NCI-H446 treated with DMSO at 0.1 percent for 48 hours (cell line): ENCODE results near the gene BTNL8.
"Not testable (repeated sequence)": the region's sequence is repeated elsewhere in the genome, so short reads cannot be mapped to it uniquely, and the experiment has no call there.

Source experiments
- DNase-seq: peaks from one replicate; lab custom pipeline; 2025; lab: John Stamatoyannopoulos, UW

BTNL8 gene

DNA sequence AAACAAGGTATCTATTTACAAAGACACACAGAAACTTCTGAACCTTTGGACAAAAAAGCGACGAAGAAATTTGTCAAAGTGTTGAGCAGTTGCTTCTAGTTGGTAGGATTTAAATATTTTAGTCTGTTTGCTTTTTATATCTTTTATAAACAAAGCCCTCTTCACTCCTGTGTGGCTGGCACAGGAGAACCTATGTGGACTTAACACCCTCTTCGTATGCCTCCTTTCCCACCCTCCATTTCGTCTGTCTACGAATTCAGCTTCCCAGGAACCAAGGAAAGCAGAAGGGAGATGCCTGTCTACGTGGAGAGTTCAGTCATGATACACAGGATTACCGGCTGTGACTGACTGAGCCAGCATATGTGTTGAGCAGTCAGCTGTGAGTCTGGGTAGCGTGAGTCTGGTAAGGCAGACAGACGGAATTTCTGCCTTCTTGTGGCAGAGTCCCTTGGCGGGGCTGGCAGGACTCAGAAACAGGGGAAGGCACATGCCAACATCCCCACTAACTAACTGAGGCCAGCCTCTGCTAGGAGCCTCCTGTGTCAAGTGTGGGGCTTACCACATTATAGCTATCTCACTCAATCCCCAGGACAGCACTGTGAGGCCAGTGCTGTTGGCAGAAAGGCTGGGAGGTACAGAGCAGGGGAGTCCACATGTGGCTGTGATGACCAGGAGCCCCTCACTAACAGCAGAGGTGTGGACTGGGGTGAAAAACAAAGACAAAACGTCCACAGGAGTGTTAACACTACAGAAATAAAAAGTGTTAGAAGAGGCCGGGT lies 24.0 kb upstream of the BTNL8 start:
- DNase-seq, result no peak

DNA sequence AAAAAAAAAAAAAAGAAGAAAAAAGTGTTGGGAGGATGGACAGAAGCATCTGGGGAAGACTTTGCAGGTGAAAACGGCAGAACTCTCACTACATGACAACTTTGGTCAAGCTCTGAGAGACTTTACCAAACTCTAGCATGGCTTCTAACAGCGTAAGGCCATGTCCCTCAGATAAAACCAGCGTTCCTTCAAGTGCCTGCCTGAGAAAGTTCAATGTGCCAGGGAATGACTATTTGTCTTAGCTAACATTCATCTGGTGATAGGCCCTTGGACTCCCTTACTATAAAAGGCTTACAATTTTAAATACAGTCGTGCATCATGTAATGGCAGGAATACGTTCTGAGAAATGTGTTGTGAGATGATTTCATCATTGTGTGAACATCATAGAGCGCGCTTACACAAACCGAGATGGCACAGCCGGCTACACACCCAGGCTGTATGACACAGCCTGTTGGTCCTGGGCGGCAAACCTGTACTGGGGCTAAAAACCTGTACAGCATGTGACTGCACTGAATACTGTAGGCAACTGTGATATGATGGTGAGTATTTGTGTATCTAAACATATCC lies 23.0 kb upstream of the BTNL8 start:
- DNase-seq, result no peak

DNA sequence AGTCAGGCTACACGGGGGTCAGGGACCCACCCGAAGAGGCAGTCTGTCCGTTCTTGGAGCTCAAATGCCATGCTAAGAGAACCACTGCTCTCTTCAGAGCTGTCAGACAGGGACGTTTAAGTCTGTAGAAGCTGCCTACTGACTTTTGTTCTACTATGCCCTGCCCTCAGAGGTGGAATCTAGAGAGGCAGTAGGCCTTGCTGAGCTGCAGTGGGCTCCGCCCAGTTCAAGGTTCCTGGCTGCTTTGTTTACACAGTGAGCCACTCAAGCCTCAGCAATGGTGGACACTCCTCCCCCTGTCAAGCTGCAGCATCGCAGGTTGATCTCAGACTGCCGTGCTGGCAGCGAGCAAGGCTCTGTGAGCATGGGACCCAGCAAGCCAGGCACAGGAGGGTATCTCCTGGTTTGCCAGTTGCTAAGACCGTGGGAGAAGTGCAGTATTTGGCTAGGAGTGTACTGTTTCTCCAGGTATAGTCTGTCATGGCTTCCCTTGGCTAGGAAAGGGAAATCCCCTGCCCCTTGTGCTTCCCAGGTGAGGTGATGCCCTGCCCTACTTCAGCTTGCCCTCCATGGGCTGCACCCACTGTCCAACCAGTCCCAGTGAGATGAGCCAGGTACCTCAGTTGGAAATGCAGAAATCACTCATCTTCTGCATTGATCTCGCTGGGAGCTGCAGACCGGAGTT lies 13.0 kb upstream of the BTNL8 start:
- DNase-seq, result not testable (repeated sequence)

- no peak for DNase-seq
These were observed 9.6 kb upstream of the BTNL8 start for GRCh38 chr5:180889381-180889780.

- DNase-seq, result not testable (repeated sequence)
These were observed 3.6 kb upstream of the BTNL8 start for GRCh38 chr5:180895330-180895729.

DNA sequence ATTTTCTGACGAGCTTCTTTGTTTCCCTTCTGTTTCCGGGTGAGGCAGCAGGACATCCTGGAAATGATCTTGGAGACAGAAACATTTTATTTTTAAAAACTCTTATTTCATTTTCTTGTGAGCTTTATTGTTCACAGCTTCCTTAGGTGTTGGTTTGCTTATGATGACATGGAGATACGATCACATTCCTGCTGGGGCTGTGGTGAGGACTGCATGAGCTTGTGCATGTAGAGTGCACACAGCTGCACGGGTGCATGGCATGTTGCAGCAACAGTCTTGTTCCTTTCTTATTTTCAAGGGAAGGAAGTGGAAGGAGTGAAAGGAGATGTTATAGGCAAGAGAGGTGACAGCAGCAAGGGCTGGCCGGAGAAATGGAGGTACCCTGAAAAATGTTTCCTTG lies 1.2 kb downstream of the BTNL8 start:
- DNase-seq, result no peak

DNA sequence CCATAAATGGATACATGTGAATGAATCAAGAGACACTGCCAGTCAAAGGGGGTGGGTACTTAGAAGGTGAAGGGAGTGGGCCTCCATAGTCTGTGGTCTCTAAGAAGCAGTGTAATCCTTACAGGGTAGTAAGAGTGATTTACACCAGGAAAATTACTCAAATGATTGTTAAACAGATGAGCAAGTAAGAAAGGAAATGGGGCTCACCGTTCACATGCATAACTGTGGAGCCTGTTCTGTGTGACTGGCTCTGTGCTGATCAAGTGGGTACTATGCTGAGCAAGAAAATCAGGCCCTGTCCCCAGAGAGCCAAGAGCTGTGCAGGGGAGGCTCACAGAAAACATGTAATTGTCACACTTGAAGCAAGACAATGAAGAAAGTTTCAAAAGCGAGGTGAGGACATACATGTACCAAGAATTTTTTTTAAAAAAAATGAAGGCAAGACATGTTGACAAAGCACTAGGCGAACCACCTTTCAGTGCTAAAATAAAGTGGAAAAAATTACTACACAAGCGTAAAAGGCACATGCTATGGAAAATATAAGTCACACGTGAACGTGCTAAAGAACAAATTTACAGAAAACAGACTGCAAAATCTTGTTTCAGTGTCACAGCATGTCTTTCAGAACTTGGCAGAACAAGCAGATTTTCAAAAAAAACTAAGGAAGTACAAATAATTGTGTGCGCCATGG lies 2.5 kb downstream of the BTNL8 start:
- no peak for DNase-seq

DNA sequence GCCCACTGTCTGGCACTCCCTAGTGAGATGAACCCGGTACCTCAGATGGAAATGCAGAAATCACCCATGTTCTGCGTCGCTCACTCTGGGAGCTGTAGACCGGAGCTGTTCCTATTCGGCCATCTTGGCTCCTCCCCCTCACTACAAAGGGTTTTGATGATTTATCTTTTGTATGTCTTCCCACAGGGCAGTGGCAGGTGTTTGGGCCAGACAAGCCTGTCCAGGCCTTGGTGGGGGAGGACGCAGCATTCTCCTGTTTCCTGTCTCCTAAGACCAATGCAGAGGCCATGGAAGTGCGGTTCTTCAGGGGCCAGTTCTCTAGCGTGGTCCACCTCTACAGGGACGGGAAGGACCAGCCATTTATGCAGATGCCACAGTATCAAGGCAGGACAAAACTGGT lies 9.4 kb downstream of the BTNL8 start:
- DNase-seq, result no peak

- no peak for DNase-seq
These were observed 10.2 kb downstream of the BTNL8 start for GRCh38 chr5:180908998-180909731.

DNA sequence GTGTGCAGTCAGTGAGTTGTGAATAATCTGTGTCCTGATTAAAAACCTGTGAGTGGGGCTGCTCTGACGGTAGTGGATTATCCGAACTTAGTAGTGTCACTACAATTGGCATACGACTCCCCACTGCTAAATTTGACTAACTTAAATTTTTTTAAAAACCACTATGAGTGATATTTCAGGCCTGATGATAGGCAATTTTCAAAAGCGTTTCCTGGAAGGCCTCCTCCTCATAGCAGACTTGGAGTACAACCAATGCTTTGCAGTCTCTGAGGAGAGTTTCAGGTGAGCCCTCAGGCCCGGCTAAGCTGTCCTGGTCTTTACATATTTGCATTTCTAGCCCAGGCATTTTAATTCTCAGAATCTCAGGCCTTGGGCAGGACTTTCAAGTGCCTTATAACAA lies 10.8 kb downstream of the BTNL8 start:
- DNase-seq, result no peak

- no peak for DNase-seq
These were observed 11.2 kb downstream of the BTNL8 start for GRCh38 chr5:180910182-180910581.

DNA sequence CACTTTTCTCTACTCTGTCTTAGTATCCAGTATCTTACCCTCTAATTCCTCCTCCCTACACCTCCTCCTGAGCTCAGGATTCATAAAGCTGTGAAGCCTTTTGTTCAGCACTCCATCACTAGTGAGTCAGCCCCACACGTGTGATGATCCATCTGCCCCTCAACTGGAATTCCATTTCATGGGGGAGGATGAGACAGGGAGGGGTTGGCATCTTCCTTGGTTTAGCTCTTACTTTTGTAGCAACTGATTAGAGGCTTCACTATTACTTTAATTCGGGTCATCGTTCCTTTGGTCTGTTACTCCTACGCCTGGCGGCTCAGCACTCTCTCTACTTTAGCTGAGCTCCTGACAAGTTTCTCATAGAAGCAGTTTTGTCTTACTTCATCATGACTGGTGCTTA lies 11.8 kb downstream of the BTNL8 start:
- no peak for DNase-seq

- no peak for DNase-seq
These were observed 15.7 kb downstream of the BTNL8 start for GRCh38 chr5:180914646-180915045.

DNA sequence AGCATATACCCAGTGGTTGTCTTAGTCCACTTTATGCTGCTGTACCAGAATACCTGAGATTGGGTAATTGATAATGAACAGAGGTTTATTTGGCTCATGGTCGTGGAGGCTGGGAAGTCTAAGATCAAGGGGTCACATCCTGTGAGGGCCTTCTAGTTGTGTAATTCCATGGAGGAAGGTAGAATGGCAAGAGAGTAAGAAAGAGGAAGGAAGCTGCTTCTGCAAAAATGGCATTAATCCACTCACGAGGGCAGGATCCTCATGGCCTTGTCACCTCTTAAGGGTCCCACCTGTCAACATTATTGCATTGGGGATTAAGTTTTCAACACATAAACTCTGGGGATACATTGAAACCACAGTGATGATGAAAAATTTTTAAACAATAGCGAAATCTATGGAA lies 17.0 kb downstream of the BTNL8 start:
- no peak for DNase-seq

- DNase-seq, result no peak
These were observed 19.4 kb downstream of the BTNL8 start for GRCh38 chr5:180918380-180918779.

GRCh38 chr5:180920710-180921109 lies 21.8 kb downstream of the BTNL8 start:
- no peak for DNase-seq

DNA sequence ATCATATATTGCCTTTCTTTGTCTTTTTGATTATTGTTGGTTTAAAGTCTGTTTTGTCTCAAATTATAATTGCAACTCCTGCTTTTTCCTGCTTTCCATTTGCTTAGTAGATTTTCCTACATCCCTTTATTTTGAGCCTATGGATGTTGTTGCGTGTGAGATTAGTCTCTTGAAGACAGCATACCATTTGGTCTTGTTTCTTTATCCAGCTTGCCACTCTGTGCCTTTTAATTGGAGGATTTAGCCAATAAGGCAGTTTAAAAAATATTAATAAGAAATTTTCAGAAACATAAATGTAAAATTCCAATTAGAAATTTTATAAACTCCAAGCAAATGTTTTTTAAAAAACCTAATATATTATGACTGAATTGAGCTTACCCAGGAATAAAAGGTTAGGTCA lies 24.0 kb downstream of the BTNL8 start:
- DNase-seq, result no peak

DNA sequence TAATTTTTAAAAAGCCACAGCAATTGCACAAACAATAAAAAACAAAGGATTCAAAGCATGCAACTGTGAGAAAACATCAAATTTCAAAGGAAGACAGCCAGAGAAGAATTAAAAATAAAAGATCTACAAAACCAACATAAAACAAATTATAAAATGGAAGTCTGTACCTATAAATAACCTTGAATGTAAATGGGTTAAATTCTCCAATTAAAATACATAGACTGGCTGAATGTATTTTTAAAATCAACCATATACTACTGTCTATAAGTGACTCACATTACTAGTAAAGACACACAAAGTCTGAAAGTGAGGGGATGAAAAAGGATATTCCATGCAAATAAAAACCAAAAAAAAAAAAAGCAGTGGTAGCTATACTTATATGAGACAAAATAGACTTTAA lies 33.7 kb downstream of the BTNL8 start:
- no peak for DNase-seq

DNA sequence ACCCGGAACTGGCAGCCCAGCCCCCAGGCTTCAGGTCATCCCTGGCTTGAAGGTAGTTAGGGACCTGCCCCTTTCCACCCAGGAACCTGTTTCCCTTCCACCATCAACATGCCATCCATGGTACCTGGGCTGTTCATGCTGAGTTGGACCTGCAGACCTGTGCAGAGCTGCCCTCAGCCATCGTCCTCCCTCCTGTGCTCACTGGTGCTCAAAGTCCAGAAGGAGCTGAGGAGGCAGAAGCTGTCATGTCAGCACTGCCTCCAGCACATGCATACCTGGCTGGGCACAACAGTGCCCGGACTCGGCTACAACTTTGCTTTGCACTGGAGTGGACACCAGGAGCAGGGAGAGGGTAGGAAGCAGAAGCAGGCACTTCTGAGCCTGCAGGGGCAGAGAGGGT lies 36.2 kb downstream of the BTNL8 start:
- no peak for DNase-seq

DNA sequence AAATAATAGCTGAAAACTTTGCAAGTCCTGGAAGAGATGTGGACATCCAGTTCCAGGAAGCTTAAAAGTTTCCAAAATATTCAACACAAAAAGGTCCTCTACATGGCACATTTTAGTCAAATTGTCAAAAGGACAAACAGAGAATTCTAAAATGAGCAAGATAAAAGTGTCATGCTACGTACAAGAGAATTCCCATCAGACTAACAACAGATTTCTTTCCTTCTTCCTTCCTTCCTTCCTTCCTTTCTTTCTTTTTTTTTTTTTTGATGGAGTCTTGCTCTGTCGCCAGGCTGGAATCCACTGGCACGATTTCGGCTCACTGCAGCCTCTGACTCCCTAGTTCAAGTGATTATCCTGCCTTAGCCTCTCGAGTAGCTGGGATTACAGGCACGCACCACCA lies 39.3 kb downstream of the BTNL8 start:
- no peak for DNase-seq

- no peak for DNase-seq
These were observed 51.5 kb downstream of the BTNL8 start for GRCh38 chr5:180950291-180950949.

- DNase-seq, result no peak
These were observed 60.7 kb downstream of the BTNL8 start for GRCh38 chr5:180959661-180960060.
